ENCODE data around the gene POC1A. TPM values are rescaled to one million over a fixed set of nuclear protein-coding genes. Genes with fewer than 3 reads are reported as not detected.
A peak's percentile ranks its signal among the peaks of the same experiment; 100 is the strongest.

POC1A gene
- polyA plus RNA-seq, 1 donor (not counting 4 experiments of a cell fraction or from before 2014, with no cell fraction given), result 11.5 TPM

DNA sequence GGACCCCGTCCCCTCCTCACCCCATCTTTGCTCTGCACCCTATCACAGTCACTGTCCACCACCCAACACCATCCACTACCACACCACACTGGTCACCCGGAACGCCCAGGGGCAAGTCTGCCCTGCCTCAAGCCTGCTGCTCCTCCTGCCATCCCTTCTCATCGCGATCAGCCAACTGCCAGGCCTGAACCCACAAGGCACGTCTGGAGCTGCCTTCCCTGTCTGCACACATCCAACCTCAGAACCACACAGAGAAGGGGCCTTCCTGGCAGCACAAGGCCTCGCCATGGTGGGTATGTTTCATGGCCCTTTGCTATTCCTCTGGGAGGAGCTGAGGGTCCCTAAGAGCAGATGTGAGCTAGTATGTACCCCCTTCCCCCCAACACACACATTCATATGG lies 94.4 kb downstream of the POC1A start:
- Histone ChIP-seq H3K9me1 (ENCODE audit: control insufficient read depth, extremely low read depth, insufficient read depth, low read length) (peaks cover 2% of the 10 kb centered on the region), H3K9ac (ENCODE audit: control insufficient read depth, extremely low read depth, insufficient read depth, low read length) (peak overlapping the region; percentile 78), H3K79me2 (ENCODE audit: control insufficient read depth, insufficient read depth, low read length) (peaks cover 18% of the 10 kb centered on the region), H3K4me2 (ENCODE audit: control insufficient read depth, extremely low read depth, insufficient read depth, low read depth, low read length) (peak overlapping the region; percentile 51), H3K27ac (ENCODE audit: control insufficient read depth, insufficient read depth, low read length) (peak overlapping the region; percentile 96), H3K36me3 (ENCODE audit: control insufficient read depth in 2 of 2, extremely low read depth in 1 of 2, insufficient read depth in 2 of 2, low read length in 2 of 2) (peaks cover 0 to under 1% of the 10 kb centered on the region in 2 experiments), H3K4me3 (ENCODE audit: control insufficient read depth in 2 of 3, extremely low read depth in 1 of 3, insufficient read depth in 2 of 3, low read depth in 1 of 3, low read length in 3 of 3) (no peak overlapping the region), H2AFZ (ENCODE audit: control insufficient read depth, low read length) (peak overlapping the region; percentile 68), H3K4me1 (ENCODE audit: control insufficient read depth, extremely low read depth, insufficient read depth, low read length) (peaks cover 68% of the 10 kb centered on the region), H4K20me1 (ENCODE audit: control insufficient read depth, extremely low read depth, insufficient read depth, low read length) (no peaks in the 10 kb centered on the region), H3K27me3 (ENCODE audit: control insufficient read depth, extremely low read depth, insufficient read depth, low read length) (no peaks in the 10 kb centered on the region), H3K9me3 (ENCODE audit: control insufficient read depth, low read depth, low read length) (no peaks in the 10 kb centered on the region)
- dilution Hi-C loops (cut with MboI; ENCODE audit: extremely low pct_ligation_motif_present, low sequenced_read_pairs), result no loop called here
- FAIRE-seq (peak; percentile 99), DNase-seq (ENCODE audit: low read depth, low spot score) (no peak)
- TF ChIP-seq, protein P1, sequence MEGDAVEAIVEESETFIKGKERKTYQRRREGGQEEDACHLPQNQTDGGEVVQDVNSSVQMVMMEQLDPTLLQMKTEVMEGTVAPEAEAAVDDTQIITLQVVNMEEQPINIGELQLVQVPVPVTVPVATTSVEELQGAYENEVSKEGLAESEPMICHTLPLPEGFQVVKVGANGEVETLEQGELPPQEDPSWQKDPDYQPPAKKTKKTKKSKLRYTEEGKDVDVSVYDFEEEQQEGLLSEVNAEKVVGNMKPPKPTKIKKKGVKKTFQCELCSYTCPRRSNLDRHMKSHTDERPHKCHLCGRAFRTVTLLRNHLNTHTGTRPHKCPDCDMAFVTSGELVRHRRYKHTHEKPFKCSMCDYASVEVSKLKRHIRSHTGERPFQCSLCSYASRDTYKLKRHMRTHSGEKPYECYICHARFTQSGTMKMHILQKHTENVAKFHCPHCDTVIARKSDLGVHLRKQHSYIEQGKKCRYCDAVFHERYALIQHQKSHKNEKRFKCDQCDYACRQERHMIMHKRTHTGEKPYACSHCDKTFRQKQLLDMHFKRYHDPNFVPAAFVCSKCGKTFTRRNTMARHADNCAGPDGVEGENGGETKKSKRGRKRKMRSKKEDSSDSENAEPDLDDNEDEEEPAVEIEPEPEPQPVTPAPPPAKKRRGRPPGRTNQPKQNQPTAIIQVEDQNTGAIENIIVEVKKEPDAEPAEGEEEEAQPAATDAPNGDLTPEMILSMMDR (optimal IDR thresholded peaks at IDR 0.05 in 1 of 3, IDR thresholded peaks at IDR 0.05 in 1 of 3, conservative IDR thresholded peaks at IDR 0.05 in 1 of 3; ENCODE audit: extremely low read depth in 1 of 3, insufficient read depth in 2 of 3, low read length in 3 of 3), result no peak
- TF ChIP-seq EZH2 (IDR thresholded peaks at IDR 0.05; ENCODE audit: low read length), result no peak

DNA sequence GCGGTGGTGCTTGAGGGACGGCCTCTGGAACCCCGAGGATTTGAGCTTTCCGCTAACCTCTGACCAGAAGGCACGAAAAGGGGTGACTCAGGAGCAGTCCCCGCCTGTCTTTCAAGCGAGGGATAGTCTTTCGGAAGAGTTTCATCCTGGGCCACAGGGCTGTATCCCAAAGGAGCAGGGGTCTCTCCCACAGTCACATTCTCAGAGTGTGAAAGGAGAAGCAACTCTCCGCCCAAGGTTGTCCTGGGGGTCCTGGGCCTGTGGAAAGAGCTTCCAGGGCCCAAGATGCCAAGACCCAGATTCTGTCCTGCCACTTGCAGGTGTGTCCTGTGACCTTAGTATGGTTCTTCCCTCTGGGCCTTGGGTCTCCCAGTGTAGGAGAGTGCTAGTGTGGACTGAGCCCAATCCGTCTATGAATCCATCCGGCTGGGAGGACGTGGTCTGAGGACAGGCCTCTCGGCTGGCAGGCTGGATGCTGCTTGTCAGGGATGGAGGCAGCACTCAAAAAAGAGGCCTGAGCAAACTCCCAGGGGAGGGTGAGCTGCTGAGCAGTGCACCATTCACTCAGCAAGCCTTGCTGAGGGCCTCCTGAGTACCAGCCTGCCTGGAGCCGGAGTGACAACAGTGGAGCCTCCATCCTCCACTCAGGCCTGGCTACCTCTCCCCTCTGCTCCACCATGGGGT lies 96.3 kb downstream of the POC1A start:
- dilution Hi-C loops (cut with MboI; ENCODE audit: extremely low pct_ligation_motif_present, low sequenced_read_pairs), result no loop called here
- peaks cover 2% of the 10 kb centered on the region for H3K9me1 ChIP-seq (ENCODE audit: control insufficient read depth, extremely low read depth, insufficient read depth, low read length)
- no peaks in the 10 kb centered on the region for H3K27me3 ChIP-seq (ENCODE audit: control insufficient read depth, extremely low read depth, insufficient read depth, low read length)
- H3K4me2 ChIP-seq (ENCODE audit: control insufficient read depth, extremely low read depth, insufficient read depth, low read depth, low read length), result peak overlapping the region; percentile 75
- peak overlapping the region; percentile 80 for H3K9ac ChIP-seq (ENCODE audit: control insufficient read depth, extremely low read depth, insufficient read depth, low read length)
- no peak for DNase-seq (ENCODE audit: low read depth, low spot score)
- peaks cover 36% of the 10 kb centered on the region for H3K79me2 ChIP-seq (ENCODE audit: control insufficient read depth, insufficient read depth, low read length)
- FAIRE-seq, result peak; percentile 77
- no peaks in the 10 kb centered on the region for H4K20me1 ChIP-seq (ENCODE audit: control insufficient read depth, extremely low read depth, insufficient read depth, low read length)
- no peak overlapping the region for H2AFZ ChIP-seq (ENCODE audit: control insufficient read depth, low read length)
- H3K27ac ChIP-seq (ENCODE audit: control insufficient read depth, insufficient read depth, low read length), result peak overlapping the region; percentile 91
- peaks cover 57% of the 10 kb centered on the region for H3K4me1 ChIP-seq (ENCODE audit: control insufficient read depth, extremely low read depth, insufficient read depth, low read length)
- H3K9me3 ChIP-seq (ENCODE audit: control insufficient read depth, low read depth, low read length), result no peaks in the 10 kb centered on the region
- TF ChIP-seq EZH2 (IDR thresholded peaks at IDR 0.05; ENCODE audit: low read length), result no peak
- TF ChIP-seq, protein P1 (optimal IDR thresholded peaks at IDR 0.05 in 1 of 3, IDR thresholded peaks at IDR 0.05 in 1 of 3, conservative IDR thresholded peaks at IDR 0.05 in 1 of 3; ENCODE audit: extremely low read depth in 1 of 3, insufficient read depth in 2 of 3, low read length in 3 of 3), result no peak
- H3K36me3 ChIP-seq (ENCODE audit: control insufficient read depth in 2 of 2, extremely low read depth in 1 of 2, insufficient read depth in 2 of 2, low read length in 2 of 2), result peaks cover 14 to 17% of the 10 kb centered on the region in 2 experiments
- H3K4me3 ChIP-seq (ENCODE audit: control insufficient read depth in 2 of 3, extremely low read depth in 1 of 3, insufficient read depth in 2 of 3, low read depth in 1 of 3, low read length in 3 of 3), result peak overlapping the region; percentile 23 to 51 (median 32)

All from keratinocyte (primary cell).